ENCODE data around the gene RNF113B. TPM values are rescaled to one million over a fixed set of nuclear protein-coding genes. Genes with fewer than 3 reads are reported as not detected.

Gene RNF113B
- total RNA-seq, 1 experiment from 2014 or later = not detected

DNA sequence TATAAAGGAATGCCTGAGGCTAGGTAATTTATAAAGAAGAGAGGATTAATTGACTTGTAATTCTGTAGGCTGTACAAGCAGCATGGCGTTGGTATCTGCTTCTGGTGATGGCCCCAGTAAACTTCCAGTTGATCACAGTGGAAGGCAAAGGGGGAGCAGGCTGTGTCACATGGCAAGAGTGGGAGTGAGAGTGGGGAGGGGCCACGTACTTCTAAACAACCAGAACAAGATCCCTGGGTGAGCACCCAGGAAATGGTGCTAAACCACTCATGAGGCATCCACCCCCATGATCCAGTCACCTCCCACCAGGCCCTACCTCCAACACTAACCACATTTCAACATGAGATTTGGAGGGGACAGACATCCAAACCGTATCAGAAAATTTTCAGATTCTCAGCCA is 3.0 kb upstream of the RNF113B start:
- H2AFZ ChIP-seq = no peak overlapping the region
- no TSS peak for BruUV-seq (replicated peaks)
- no peaks in the 10 kb centered on the region for H4K20me1 ChIP-seq (ENCODE audit: insufficient read depth)
- H3K27ac ChIP-seq = no peak overlapping the region
- no peak for TF ChIP-seq EZH2 (IDR thresholded peaks at IDR 0.05; ENCODE audit: low read depth)
- TF ChIP-seq, protein P1, sequence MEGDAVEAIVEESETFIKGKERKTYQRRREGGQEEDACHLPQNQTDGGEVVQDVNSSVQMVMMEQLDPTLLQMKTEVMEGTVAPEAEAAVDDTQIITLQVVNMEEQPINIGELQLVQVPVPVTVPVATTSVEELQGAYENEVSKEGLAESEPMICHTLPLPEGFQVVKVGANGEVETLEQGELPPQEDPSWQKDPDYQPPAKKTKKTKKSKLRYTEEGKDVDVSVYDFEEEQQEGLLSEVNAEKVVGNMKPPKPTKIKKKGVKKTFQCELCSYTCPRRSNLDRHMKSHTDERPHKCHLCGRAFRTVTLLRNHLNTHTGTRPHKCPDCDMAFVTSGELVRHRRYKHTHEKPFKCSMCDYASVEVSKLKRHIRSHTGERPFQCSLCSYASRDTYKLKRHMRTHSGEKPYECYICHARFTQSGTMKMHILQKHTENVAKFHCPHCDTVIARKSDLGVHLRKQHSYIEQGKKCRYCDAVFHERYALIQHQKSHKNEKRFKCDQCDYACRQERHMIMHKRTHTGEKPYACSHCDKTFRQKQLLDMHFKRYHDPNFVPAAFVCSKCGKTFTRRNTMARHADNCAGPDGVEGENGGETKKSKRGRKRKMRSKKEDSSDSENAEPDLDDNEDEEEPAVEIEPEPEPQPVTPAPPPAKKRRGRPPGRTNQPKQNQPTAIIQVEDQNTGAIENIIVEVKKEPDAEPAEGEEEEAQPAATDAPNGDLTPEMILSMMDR (conservative IDR thresholded peaks at IDR 0.05) = no peak
- POLR2A ChIA-PET (ENCODE audit: unreplicated experiment) = no interaction called here
- no peaks in the 10 kb centered on the region for H3K9me3 ChIP-seq (ENCODE audit: insufficient read depth, low read depth)
- CTCF ChIA-PET = no interaction called here
- H3K4me1 ChIP-seq (replicated peaks; ENCODE audit: insufficient read depth) = 0 out of 2 replicates have a peak, but pooled peaks cover under 1% of the 10 kb centered on the region
- intact Hi-C loops (cut with micrococcal nuclease; ENCODE audit: unreplicated experiment) = no loop called here
- no peaks in the 10 kb centered on the region for H3K27me3 ChIP-seq (ENCODE audit: insufficient read depth, low read depth)
- no peaks in the 10 kb centered on the region for H3K36me3 ChIP-seq (ENCODE audit: low read depth)
- H3K4me2 ChIP-seq = no peak overlapping the region
- H3K4me3 ChIP-seq = no peak overlapping the region
- no peaks in the 10 kb centered on the region for H3K79me2 ChIP-seq (ENCODE audit: low read depth)
- H3F3A ChIP-seq (ENCODE audit: insufficient read depth, low read depth) = no peaks in the 10 kb centered on the region
- DNase-seq = no peak
- no peaks in the 10 kb centered on the region for H3K9me2 ChIP-seq (ENCODE audit: insufficient read depth)

DNA sequence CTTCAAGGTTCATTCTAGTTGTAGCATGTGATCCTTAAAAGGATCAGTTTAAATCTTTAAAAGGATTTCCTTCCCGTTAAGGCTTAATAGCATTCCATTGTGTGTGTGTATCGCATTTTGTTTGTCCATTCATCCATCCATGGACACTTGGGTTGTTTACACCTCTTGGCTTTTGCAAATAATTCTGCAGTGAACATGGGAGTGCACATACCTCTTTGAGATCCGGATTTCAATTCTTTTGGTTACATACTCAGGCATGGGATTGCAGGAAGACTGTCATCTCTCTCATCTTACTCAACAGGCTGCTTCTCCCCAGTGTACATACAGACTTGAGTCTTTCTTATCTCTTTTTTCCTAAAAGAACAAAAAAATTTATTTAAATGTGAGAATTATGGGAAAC is 1.2 kb downstream of the RNF113B start:
- Histone ChIP-seq H2AFZ (no peak overlapping the region), H3K9me3 (ENCODE audit: insufficient read depth, low read depth) (no peaks in the 10 kb centered on the region), H3K4me2 (no peak overlapping the region), H3K36me3 (ENCODE audit: low read depth) (no peaks in the 10 kb centered on the region), H3K4me3 (no peak overlapping the region), H3K4me1 (replicated peaks; ENCODE audit: insufficient read depth) (peaks cover 16% of the 10 kb centered on the region), H3K27me3 (ENCODE audit: insufficient read depth, low read depth) (no peaks in the 10 kb centered on the region), H3K79me2 (ENCODE audit: low read depth) (no peaks in the 10 kb centered on the region), H3K9me2 (ENCODE audit: insufficient read depth) (no peaks in the 10 kb centered on the region), H3K27ac (no peak overlapping the region), H4K20me1 (ENCODE audit: insufficient read depth) (no peaks in the 10 kb centered on the region), H3F3A (ENCODE audit: insufficient read depth, low read depth) (peaks cover 7% of the 10 kb centered on the region; the same call in 1 of the 2 replicates)
- BruUV-seq (replicated peaks) = no TSS peak
- intact Hi-C loops (cut with micrococcal nuclease; ENCODE audit: unreplicated experiment) = no loop called here
- ChIA-PET CTCF (no interaction called here), POLR2A (ENCODE audit: unreplicated experiment) (no interaction called here)
- no peak for DNase-seq
- no peak for TF ChIP-seq EZH2 (IDR thresholded peaks at IDR 0.05; ENCODE audit: low read depth)
- TF ChIP-seq, protein P1 (conservative IDR thresholded peaks at IDR 0.05) = no peak

DNA sequence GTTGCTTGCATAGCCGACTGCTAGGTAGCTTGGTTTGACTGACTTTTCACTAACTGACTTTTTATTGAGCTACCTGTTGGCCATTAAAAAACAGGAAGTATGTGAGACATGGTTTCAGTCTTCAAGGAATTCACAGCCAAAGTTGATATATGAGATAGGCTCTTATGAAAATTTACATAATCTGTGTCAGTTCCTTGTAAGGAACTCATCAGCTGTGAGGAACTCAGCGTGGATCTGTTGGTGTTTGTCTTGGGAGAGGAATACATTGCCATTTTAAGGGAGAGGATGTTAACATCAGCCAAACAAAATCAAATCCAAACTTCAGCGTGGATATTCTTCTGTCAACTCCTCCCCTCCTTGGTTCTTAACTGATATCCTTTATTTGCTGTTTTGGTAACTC is 2.0 kb downstream of the RNF113B start:
- H3F3A ChIP-seq (ENCODE audit: insufficient read depth, low read depth) = peaks cover 7% of the 10 kb centered on the region; the same call in 1 of the 2 replicates
- H3K9me2 ChIP-seq (ENCODE audit: insufficient read depth) = no peaks in the 10 kb centered on the region
- H3K27me3 ChIP-seq (ENCODE audit: insufficient read depth, low read depth) = no peaks in the 10 kb centered on the region
- no peaks in the 10 kb centered on the region for H4K20me1 ChIP-seq (ENCODE audit: insufficient read depth)
- H3K4me2 ChIP-seq = no peak overlapping the region
- no peaks in the 10 kb centered on the region for H3K79me2 ChIP-seq (ENCODE audit: low read depth)
- POLR2A ChIA-PET (ENCODE audit: unreplicated experiment) = no interaction called here
- no peak overlapping the region for H3K4me3 ChIP-seq
- no TSS peak for BruUV-seq (replicated peaks)
- CTCF ChIA-PET = interaction anchor here (0.6 kb wide), 1 partner anchor 37 kb away, joined by 11 read pairs; no protein-coding TSS in a partner anchor
- no peak for DNase-seq
- intact Hi-C loops (cut with micrococcal nuclease; ENCODE audit: unreplicated experiment) = no loop called here
- no peaks in the 10 kb centered on the region for H3K9me3 ChIP-seq (ENCODE audit: insufficient read depth, low read depth)
- H3K27ac ChIP-seq = no peak overlapping the region
- peaks cover 16% of the 10 kb centered on the region for H3K4me1 ChIP-seq (replicated peaks; ENCODE audit: insufficient read depth)
- H2AFZ ChIP-seq = no peak overlapping the region
- TF ChIP-seq, protein P1 (conservative IDR thresholded peaks at IDR 0.05) = no peak
- TF ChIP-seq EZH2 (IDR thresholded peaks at IDR 0.05; ENCODE audit: low read depth) = no peak
- H3K36me3 ChIP-seq (ENCODE audit: low read depth) = no peaks in the 10 kb centered on the region

All from PC-9 (cell line).